Trophoblast cell (in vitro differentiated cells and primary cell): ENCODE measurements around the gene ZNF385C.

Source experiments
- DNase-seq, 2 donors: peaks; one replicate each; pipeline ENCODE4 v3.0.0-alpha.2; 2016
- H2AFZ ChIP-seq: 2 replicates; pipeline ENCODE4 v1.6.1; 2013; ENCODE audit warnings: low read length, moderate library complexity, mild to moderate bottlenecking; ENCODE audit not compliant: insufficient read depth, poor library complexity
- H2AK5ac ChIP-seq: 2 replicates; pipeline ENCODE4 v1.6.1; 2013; ENCODE audit warnings: mild to moderate bottlenecking, low read length
- H2BK120ac ChIP-seq: 2 replicates; pipeline ENCODE4 v1.6.1; 2013; ENCODE audit warnings: low read length, mild to moderate bottlenecking, moderate library complexity; ENCODE audit not compliant: insufficient read depth, poor library complexity
- H2BK12ac ChIP-seq: 2 replicates; pipeline ENCODE4 v1.6.1; 2013; ENCODE audit warnings: mild to moderate bottlenecking, low read length, moderate library complexity
- H2BK5ac ChIP-seq: 2 replicates; pipeline ENCODE4 v1.6.1; 2013; ENCODE audit warnings: low read length, low read depth, moderate library complexity, mild to moderate bottlenecking; ENCODE audit not compliant: poor library complexity
- H3K14ac ChIP-seq: 2 replicates; pipeline ENCODE4 v1.6.1; 2013; ENCODE audit warnings: mild to moderate bottlenecking, low read length
- H3K18ac ChIP-seq: 2 replicates; pipeline ENCODE4 v1.6.1; 2013; ENCODE audit warnings: mild to moderate bottlenecking, low read length
- H3K23ac ChIP-seq: 2 replicates; pipeline ENCODE4 v1.6.1; 2013; ENCODE audit warnings: low read length
- H3K27ac ChIP-seq: 2 replicates; pipeline ENCODE4 v1.5.1; 2013; ENCODE audit warnings: low read depth, mild to moderate bottlenecking, inconsistent platforms, low read length, moderate library complexity
- H3K27me3 ChIP-seq: 2 replicates; pipeline ENCODE4 v1.6.1; 2013; ENCODE audit warnings: inconsistent platforms, mild to moderate bottlenecking, low read length, moderate library complexity; ENCODE audit not compliant: insufficient read depth
- H3K36me3 ChIP-seq, 2 experiments: 1 replicate in 1 of 2; 2 replicates in 1 of 2; pipeline ENCODE4 v1.6.1; 2013; ENCODE audit warnings: low read length in 2 of 2, mild to moderate bottlenecking in 2 of 2, moderate library complexity in 1 of 2; ENCODE audit not compliant: insufficient read depth in 2 of 2, control insufficient read depth in 1 of 2
- H3K4ac ChIP-seq: 2 replicates; pipeline ENCODE4 v1.6.1; 2013; ENCODE audit warnings: low read depth, mild to moderate bottlenecking, low read length, moderate library complexity
- H3K4me1 ChIP-seq, 2 experiments: 1 replicate in 1 of 2; 2 replicates in 1 of 2; pipeline ENCODE4 v1.6.1; 2013; ENCODE audit warnings: low read length in 2 of 2, mild to moderate bottlenecking in 2 of 2, moderate library complexity in 1 of 2; ENCODE audit not compliant: insufficient read depth in 2 of 2, control insufficient read depth in 1 of 2
- H3K4me2 ChIP-seq: 2 replicates; pipeline ENCODE4 v1.6.1; 2013; ENCODE audit warnings: inconsistent platforms, mild to moderate bottlenecking, low read length, moderate library complexity
- H3K4me3 ChIP-seq: 2 replicates; pipeline ENCODE4 v1.5.1; 2013; ENCODE audit warnings: mild to moderate bottlenecking, low read depth, low read length, inconsistent platforms
- H3K79me1 ChIP-seq: one replicate; pipeline ENCODE4 v1.6.1; 2013; ENCODE audit warnings: low read length
- H3K79me2 ChIP-seq: 2 replicates; pipeline ENCODE4 v1.6.1; 2013; ENCODE audit warnings: low read length, mild to moderate bottlenecking; ENCODE audit not compliant: control insufficient read depth, insufficient read depth, poor library complexity
- H3K9ac ChIP-seq: 2 replicates; pipeline ENCODE4 v1.6.1; 2013; ENCODE audit warnings: mild to moderate bottlenecking, low read length
- H3K9me3 ChIP-seq: 2 replicates; pipeline ENCODE4 v1.6.1; 2013; ENCODE audit warnings: low read depth, mild to moderate bottlenecking, control low read depth, inconsistent platforms, low read length; ENCODE audit not compliant: insufficient read depth
- H4K12ac ChIP-seq: 2 replicates; pipeline ENCODE4 v1.6.1; 2013; ENCODE audit warnings: low read depth, mild to moderate bottlenecking, low read length, moderate library complexity
- H4K8ac ChIP-seq: 2 replicates; pipeline ENCODE4 v1.6.1; 2013; ENCODE audit warnings: low read depth, mild to moderate bottlenecking, low read length, moderate library complexity
- H4K91ac ChIP-seq: one replicate; pipeline ENCODE4 v1.6.1; 2013; ENCODE audit warnings: low read depth, mild to moderate bottlenecking, low read length, moderate library complexity
- WGBS: extraction: QIAGEN DNeasy Blood & Tissue Kit; methylation state at CpG from one replicate; pipeline ENCODE4 v1.1.7; 2013; ENCODE audit warnings: missing lambda C conversion rate; ENCODE audit not compliant: insufficient read length, insufficient coverage; ENCODE audit errors: extremely low coverage; 5-methylcytosine and 5-hydroxymethylcytosine counted together

Gene ZNF385C

GRCh38 chr17:42127414-42127813 is 29.1 kb upstream of the ZNF385C start:
- Histone ChIP-seq H3K4me2 (no peak overlapping the region), H3K14ac (no peak overlapping the region), H3K4me3 (no peak overlapping the region), H3K9me3 (peaks cover 1% of the 10 kb centered on the region), H4K12ac (no peak overlapping the region), H2BK5ac (no peak overlapping the region), H3K79me1 (no peaks in the 10 kb centered on the region), H2AFZ (no peak overlapping the region), H3K18ac (no peak overlapping the region), H3K27me3 (no peaks in the 10 kb centered on the region), H3K4me1 (peaks cover 0 to 8% of the 10 kb centered on the region in 2 experiments), H2BK12ac (no peak overlapping the region), H3K27ac (no peak overlapping the region), H3K23ac (no peak overlapping the region), H2BK120ac (no peak overlapping the region), H3K9ac (no peak overlapping the region), H3K79me2 (no peaks in the 10 kb centered on the region), H4K8ac (no peak overlapping the region), H4K91ac (no peak overlapping the region), H3K36me3 (peaks cover 47 to 57% of the 10 kb centered on the region in 2 experiments), H2AK5ac (no peak overlapping the region), H3K4ac (no peak overlapping the region)
- WGBS, result no CpG with 5 or more reads among the region's 6 CpGs
- DNase-seq, result no peak

- no peak for DNase-seq
- Histone ChIP-seq H2AFZ (no peak overlapping the region), H3K4me2 (no peak overlapping the region), H2BK12ac (no peak overlapping the region), H3K9me3 (peaks cover 1% of the 10 kb centered on the region), H3K27ac (no peak overlapping the region), H3K4me3 (no peak overlapping the region), H2AK5ac (no peak overlapping the region), H3K9ac (no peak overlapping the region), H3K79me2 (no peaks in the 10 kb centered on the region), H3K27me3 (no peaks in the 10 kb centered on the region), H3K4me1 (peaks cover 0 to 11% of the 10 kb centered on the region in 2 experiments), H3K14ac (no peak overlapping the region), H4K91ac (no peak overlapping the region), H3K23ac (no peak overlapping the region), H3K18ac (no peak overlapping the region), H3K36me3 (peaks cover 47 to 57% of the 10 kb centered on the region in 2 experiments), H4K12ac (no peak overlapping the region), H2BK120ac (no peak overlapping the region), H3K79me1 (no peaks in the 10 kb centered on the region), H3K4ac (no peak overlapping the region), H4K8ac (no peak overlapping the region), H2BK5ac (no peak overlapping the region)
- no CpG with 5 or more reads among the region's 3 CpGs for WGBS
Observed at GRCh38 chr17:42126836-42127235, 28.6 kb upstream of the ZNF385C start.

GRCh38 chr17:42125565-42125964 is 27.3 kb upstream of the ZNF385C start:
- H3K27me3 ChIP-seq, result no peaks in the 10 kb centered on the region
- no CpG with 5 or more reads among the region's 12 CpGs for WGBS
- peaks cover 47 to 53% of the 10 kb centered on the region in 2 experiments for H3K36me3 ChIP-seq

GRCh38 chr17:42124256-42124655 is 26.0 kb upstream of the ZNF385C start:
- Histone ChIP-seq H2AFZ (no peak overlapping the region), H3K4me2 (no peak overlapping the region), H3K27me3 (no peaks in the 10 kb centered on the region), H3K23ac (no peak overlapping the region), H2BK5ac (no peak overlapping the region), H3K9ac (no peak overlapping the region), H3K4me3 (no peak overlapping the region), H4K91ac (no peak overlapping the region), H2AK5ac (no peak overlapping the region), H3K9me3 (no peaks in the 10 kb centered on the region), H3K18ac (no peak overlapping the region), H3K4ac (no peak overlapping the region), H3K14ac (no peak overlapping the region), H3K79me1 (no peaks in the 10 kb centered on the region), H4K12ac (no peak overlapping the region), H2BK12ac (no peak overlapping the region), H3K4me1 (peaks cover 0 to 16% of the 10 kb centered on the region in 2 experiments), H4K8ac (no peak overlapping the region), H3K79me2 (no peaks in the 10 kb centered on the region), H2BK120ac (no peak overlapping the region), H3K27ac (no peak overlapping the region), H3K36me3 (peaks cover 34 to 40% of the 10 kb centered on the region in 2 experiments)
- no CpG with 5 or more reads among the region's 3 CpGs for WGBS
- DNase-seq, result peak in 1 of 2 donors; percentile 37

More at GRCh38 chr17:42125565-42125964, 27.3 kb upstream of the ZNF385C start:
- Histone ChIP-seq H2BK12ac (no peak overlapping the region), H3K18ac (no peak overlapping the region), H2AK5ac (no peak overlapping the region), H4K8ac (no peak overlapping the region), H2BK5ac (no peak overlapping the region), H3K14ac (no peak overlapping the region), H3K27ac (no peak overlapping the region), H3K4me1 (peaks cover 0 to 15% of the 10 kb centered on the region in 2 experiments), H3K23ac (no peak overlapping the region), H2BK120ac (no peak overlapping the region), H3K79me1 (no peaks in the 10 kb centered on the region), H4K91ac (no peak overlapping the region), H3K79me2 (no peaks in the 10 kb centered on the region), H3K9me3 (peaks cover 1% of the 10 kb centered on the region), H3K4me2 (no peak overlapping the region), H2AFZ (no peak overlapping the region), H3K4ac (no peak overlapping the region), H3K4me3 (no peak overlapping the region), H4K12ac (no peak overlapping the region), H3K9ac (no peak overlapping the region)
- no peak for DNase-seq
